Stimulated activated CD8-positive, alpha-beta memory T cell treated with anti-CD3 and anti-CD28 coated beads, Interleukin-15, amount 100 ng/mL, for 24 hours (primary cell): ENCODE results near the gene MISP.
A peak's percentile ranks its signal among the peaks of the same experiment; 100 is the strongest.

Source experiments
- DNase-seq: peaks from one replicate; pipeline ENCODE4 v3.0.0-alpha.2; 2020; ENCODE audit warnings: low read depth

The MISP gene

DNA sequence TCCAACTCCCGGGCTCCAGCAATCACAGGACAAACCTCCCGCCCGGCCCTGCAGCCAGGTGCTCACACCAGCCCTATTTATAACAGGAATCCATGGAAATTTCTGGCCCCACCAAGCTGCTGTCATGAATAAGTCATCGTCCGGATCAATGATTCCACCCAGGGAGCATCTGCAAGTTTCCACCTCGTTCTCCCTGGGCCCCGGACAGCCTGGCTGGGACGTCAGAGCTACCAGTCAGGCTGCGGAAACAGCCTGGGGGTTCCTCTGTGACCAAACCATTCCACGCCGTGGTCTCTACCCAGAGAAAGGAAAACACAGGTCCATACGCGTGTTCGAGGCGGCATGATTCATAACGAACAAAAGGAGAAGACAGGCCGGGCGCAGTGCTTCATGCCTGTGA lies 25.6 kb downstream of the MISP start:
- no peak for DNase-seq

DNA sequence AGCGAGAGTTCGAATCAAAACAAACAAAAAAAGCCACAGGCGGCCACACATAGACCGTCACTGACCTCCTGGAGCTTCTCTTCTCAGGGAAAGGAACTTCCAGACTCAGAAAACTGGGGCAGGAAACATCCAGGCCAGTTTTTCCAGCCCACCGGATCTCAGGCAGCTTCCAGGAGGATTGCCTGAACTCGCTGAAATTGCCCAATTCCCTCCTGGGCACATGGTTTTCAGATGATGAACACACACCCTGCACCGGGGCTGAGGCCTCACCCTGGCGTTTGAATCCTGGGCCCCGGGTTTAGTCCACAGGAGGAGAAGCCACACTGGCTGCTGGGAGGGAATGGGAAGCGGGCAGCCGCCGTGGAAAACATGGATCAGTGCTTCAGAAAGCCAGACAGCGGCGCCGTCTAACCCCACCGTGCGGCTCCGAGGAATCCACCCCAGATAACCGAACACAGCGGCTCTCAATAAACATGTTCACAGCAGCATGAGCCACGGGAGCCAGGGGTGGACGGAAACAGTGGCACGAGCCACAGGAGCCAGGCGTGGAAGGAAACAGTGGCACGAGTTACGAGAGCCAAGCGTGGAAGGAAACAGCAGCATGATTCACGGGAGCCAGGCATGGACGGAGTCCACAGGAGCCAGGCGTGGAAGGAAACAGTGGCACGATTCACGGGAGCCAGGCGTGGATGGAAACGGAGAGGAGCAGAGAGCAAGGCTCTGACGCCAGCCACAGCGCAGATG lies 28.2 kb downstream of the MISP start:
- DNase-seq, result no peak

GRCh38 chr19:780935-781334 lies 30.0 kb downstream of the MISP start:
- DNase-seq, result no peak

DNA sequence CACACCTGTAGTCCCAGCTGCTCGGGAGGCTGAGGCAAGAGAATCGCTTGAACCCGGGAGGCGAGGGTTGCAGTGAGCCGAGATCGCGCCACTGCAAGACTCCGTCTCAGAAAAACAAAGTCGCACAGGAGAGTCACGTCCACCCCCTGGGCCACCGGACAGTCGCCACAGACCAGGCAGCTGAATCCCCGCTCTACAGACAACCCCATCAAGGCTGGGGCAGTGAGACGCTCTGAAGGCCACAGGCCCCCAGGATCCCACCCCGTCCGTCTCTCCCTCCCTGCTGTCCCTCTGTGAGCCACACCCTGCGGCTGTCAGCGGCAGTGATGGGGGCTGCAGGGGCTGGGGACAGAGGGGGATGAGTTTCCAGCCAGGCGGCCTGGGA lies 30.9 kb downstream of the MISP start:
- no peak for DNase-seq

- DNase-seq, result no peak
Measured at GRCh38 chr19:782185-782877, 31.4 kb downstream of the MISP start.

- DNase-seq, result no peak
Measured at GRCh38 chr19:782878-783668, 32.2 kb downstream of the MISP start.

GRCh38 chr19:784541-784940 lies 33.6 kb downstream of the MISP start:
- no peak for DNase-seq

- no peak for DNase-seq
Measured at GRCh38 chr19:787536-787935, 36.6 kb downstream of the MISP start.

DNA sequence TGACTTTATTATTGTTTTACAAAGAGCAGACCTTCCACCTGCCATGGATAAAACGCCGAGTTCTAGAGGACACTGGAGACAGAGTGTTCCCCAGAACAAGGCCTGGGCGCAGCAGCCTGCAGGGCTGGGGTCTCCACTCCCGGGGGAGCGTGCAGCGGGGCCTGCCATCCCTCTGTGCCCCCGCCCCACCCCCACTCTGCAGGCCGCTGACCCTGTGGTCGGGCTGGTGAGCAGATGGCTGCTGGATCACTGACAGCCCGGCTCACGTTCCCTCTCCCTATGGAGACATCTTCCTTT lies 37.7 kb downstream of the MISP start:
- no peak for DNase-seq

DNA sequence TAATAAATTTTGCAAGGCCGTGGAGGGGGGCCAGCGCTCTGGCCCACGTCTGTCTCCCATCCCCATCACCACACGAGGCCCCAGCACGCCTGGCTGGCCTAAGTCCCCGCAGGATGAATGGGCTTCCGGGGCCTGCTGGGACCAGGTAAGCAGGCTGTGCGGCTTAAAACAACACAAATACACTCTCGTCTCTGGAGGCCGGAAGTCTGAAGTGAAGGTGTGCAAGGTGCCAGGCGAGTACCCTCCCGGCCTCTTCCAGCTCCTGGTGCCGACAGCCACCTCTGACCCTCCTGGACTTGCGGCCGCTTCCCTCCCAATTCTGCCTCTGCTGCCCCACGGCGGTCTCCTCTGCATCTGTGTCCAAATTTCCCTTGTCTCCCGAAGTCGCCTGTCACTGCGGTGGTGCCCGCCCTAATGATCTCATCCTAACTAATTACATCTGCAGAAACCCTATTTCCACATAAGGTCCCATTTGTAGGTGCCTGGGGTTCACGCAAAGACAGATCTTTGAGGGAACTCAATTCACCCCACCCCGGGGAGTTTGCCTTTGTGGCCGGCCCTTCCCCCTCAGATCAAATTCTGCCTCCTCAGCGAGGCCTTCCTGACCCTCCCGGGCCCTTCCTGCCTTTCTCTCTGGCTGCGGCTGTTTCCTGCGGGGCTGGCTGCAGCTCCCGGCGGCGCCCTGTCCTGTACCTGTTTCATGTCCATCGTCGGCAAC lies 38.2 kb downstream of the MISP start:
- no peak for DNase-seq

DNA sequence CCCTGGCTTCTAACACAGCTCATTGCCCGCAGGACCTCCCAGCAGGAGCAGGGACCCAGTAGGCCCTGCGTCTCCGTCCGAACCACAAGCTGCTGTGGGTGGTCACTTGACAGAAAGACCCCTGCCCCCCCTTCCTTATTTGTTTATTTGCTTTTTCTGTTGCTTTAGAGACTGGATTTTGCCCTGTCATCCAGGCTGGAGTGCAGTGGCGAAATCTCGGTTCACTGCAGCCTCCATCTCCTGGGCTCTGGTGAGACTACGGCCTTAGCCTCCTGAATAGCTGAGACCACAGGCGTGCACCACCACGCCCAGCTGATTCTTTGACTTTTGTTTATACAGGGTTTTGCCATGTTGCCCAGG lies 38.8 kb downstream of the MISP start:
- DNase-seq, result no peak

DNA sequence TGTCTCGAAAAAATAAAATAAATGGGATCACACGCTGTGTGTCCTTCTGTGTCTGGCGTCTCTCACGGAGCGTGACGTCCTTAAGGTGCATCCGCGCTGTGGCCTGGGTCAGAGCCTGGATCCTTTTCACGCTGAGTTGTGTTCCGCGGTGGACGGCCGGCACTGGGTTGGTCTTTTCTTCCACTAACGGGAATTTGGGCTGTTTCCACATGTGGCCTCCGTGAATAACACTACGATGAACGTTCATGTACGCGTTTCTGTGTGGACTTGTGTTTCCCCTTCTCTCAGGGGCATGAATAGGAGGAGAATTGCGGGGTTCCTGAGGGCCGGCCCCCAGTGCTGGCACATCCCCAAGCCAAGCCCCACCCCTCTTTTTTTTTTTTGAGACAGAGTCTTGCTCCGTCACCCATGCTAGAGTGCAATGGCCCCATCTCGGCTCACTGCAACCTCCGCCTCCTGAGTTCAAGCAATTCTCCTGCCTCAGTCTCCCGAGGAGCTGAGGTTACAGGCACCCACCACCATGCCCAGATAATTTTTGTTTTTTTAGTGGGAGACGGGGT lies 40.2 kb downstream of the MISP start:
- no peak for DNase-seq

DNA sequence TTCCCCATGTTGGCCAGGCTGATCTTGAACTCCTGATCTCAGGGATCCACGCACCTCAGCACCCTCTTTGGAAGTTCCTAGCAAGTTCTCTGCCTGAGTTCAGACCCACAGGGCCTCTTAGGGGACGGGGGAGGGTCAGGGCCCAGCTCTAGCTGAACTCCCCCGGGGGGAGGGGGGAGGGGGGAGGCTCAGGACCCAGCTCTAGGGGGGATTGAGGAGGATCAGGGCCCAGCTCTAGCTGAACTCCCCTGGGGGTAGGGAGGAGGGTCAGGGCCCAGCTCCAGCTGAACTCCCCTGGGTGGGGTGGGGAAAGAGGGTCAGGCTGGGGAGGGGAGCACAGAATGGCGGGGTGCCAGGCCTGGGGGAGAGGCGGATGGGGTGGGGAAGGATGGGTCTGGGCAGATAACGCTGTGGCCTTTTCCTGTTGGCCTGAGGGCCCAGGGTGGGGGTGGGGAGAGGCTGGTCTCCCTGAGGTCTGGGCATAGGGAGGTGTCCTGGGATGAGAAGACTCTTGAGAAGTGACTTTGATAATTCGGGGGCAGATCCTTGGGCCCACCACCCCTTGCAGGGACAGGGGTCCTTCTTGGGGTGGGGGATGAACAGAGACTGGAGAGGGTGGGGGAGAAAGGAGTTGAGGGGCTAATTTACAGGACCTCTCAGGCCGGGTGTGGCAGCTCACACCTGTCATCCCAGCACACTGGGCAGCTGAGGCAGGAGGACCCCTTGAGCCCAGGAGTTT lies 40.8 kb downstream of the MISP start:
- DNase-seq, result no peak

DNA sequence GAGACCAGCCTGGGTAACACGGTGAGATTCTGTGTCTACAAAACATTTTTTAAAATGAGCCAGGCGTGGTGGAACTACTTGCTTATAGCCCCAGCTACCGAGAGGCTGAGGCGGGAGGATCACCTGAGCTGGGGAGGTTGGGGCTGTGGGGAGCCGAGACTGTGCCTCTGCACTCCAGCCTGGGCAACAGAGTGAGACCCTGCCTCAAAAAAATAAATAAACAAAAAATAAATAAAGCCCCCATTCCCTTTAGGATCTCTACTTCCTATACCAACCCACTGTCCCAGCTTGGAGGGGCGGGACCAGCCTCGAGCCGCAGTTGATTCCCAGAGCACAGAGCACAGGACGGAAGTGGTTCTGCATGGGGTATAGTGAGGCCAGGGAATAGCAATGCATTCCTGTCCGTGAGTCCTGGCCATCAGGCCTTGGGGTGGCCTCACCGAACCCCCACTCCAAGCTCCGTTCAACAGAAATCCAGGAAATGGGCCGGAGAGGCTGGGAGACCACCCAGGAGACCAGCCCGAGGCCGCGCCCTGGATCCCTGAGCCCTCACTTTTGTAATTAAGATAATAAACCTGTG lies 41.5 kb downstream of the MISP start:
- no peak for DNase-seq

- no peak for DNase-seq
Measured at GRCh38 chr19:793806-794205, 42.9 kb downstream of the MISP start.

DNA sequence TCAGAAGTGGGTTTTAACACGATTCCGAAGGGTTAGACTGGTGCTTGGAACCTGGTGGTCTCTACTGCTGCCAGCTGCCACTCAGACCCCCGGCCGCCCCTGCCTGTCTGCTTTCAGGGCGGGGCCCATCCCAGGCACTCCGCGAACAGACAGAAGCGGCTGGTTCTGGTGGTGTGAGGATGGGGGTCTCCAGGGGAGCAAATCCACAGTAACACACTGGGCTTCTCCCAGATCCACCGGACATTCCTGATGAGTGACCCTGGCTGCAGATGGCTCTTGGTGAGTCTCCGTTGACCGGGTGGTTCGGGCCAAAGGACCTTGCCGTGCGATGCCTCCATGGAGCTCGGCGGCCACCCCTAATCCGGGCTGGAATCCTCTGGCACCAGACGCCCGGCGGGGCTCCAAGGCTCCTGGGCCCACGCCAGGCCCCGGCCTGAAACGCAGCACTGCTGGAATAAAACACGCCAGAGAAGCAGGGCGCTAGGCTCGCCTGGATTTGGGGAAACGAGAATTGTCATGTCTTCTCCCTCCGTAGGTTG lies 44.2 kb downstream of the MISP start:
- no peak for DNase-seq

DNA sequence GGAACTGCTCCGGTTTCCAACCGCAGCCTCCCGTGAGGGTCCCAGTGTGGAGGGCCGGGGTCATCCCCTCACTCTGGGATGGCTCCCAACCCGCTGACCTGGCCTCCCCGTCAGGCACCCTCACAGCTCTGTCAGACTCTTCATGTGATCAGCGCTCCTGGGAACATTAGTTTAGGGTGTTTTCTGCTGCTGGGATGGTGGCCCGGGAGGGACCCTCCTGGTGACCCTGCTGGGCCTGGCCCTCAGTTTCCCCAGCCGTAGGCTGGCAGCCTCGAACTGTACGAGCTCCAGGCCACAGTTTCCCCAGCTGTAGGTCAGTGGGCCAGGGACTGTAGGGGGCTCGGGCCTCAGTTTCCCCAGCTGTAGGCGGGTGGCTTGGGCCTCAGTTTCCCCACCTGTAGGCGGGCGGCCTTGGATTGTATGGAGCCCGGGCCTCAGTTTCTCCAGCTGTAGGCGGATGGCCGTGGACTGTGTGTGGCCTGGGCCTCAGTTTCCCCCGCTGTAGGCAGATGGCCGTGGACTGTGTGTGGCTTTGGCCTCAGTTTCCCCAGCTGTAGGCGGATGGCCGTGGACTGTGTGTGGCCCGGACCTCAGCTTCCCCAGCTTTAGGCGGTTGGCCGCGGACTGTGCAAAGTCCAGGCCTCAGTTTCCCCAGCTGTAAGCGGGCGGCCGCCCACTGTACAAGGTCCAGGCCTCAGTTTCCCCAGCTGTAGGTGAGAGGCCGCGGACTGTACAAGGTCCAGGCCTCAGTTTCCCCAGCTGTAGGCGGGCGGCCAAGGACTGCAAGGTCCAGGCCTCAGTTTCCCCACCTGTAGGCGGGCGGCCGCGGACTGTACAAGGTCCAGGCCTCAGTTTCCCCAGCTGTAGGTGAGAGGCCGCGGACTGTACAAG lies 45.0 kb downstream of the MISP start:
- DNase-seq, result no peak

DNA sequence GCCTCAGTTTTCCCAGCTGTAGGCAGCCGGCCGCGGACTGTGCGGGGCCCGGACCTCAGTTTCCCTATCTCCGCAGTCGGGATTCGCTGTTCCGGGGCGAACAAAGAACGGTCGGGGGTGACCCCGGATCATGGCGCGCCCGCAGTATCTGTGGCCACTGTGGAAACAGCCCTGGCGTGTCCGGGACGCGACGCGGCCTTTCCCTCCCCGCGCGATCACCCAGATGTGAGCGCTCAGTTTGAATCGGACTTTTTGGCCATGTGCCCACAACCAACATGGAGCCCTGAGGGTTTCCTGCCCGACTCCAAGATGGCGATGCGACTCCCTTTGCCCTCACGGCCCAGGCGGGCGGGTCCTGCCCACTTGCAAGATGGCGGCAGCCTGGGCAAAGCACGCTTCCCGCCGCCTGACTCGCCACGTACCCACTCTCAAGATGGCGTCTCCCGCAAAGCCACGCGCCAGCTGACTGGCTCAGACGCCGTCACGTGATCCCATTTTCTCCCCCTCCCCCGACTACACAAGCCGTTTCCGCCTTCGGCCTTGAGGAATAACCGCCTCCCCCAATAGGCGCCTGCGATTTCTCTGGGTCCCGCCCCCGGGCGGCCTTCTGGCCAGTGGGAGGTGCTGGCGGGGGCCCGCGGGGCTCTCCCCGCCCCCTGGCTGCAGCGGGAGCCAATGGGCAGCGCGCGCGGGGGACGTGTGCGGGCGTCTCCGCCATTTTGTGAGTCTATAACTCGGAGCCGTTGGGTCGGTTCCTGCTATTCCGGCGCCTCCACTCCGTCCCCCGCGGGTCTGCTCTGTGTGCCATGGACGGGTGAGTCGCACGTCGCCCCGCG lies 46.0 kb downstream of the MISP start, which contains the start of gene PTBP1:
Gene PTBP1 (plus strand): TSS at position 761 of the 836 bp plus-strand sequence. CDS start 46 bp downstream, at position 807.
- DNase-seq, result peak; percentile 93
